Posterior cingulate gyrus (tissue), 11 donors: ENCODE measurements around the gene VEGFB.

Source experiments
- DNase-seq, 10 donors: peaks; one replicate each; pipeline versions ENCODE4 v3.0.0 to v3.0.0-alpha.2; 2020 to 2021; ENCODE audit warnings: mixed read lengths in 3 of 10
- intact Hi-C: fragments of 100-400 bp; cut with DNase I; formaldehyde crosslinking; loops from one replicate; pipeline ENCODE4 v1.15.1; 2023

VEGFB gene

DNA sequence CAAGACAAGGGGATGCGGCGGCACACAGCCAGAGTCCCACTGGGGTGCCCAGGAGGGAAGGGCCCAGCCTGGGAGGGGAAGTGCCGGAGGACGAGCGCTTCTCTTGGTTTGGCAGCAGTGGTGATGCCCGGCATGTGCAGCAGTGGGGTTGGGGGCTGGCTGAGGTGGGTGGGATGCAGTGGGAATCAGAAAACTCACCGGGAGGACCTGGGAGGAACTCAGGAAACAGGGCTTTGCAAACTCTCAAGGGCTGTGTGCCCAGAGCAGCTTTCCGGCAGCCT is 24.9 kb upstream of the VEGFB start:
- intact Hi-C loops = no loop called here
- DNase-seq = no peak

DNA sequence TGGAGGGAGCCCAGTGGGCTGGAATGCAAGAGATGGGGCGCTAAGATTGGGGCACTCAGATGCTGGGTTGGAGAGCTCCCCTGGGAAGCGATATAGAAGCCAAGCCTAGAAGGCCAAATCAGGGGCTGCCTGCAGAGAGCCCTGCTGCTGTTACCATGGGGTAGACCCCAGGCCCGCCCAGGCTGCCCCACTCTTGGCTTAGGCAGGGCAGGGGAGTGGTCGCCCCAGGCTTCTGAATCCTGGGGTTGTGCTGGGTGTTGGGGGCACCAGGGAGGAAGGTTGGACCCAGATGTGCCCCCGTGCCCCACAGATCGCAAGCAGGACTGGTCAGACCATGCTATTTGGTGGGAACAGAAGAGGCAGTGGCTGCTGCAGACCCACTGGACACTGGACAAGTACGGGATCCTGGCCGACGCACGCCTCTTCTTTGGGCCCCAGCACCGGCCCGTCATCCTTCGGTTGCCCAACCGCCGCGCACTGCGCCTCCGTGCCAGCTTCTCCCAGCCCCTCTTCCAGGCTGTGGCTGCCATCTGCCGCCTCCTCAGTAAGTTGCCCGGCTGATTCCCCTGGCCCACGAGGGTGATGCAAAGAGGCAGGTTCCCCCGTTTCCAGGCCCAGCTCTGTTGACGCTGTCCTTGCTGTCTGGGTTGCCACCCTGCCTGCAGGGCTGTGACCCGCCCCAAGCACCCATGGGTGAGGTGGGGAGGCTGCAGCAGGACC is 23.9 kb upstream of the VEGFB start:
- intact Hi-C loops = no loop called here
- DNase-seq = peak in 2 of 10 donors; percentile 64 to 80

GRCh38 chr11:64211181-64211872 is 23.1 kb upstream of the VEGFB start:
- intact Hi-C loops = no loop called here
- peak in 2 of 10 donors; percentile 70 to 73 for DNase-seq

GRCh38 chr11:64216879-64217278 is 17.5 kb upstream of the VEGFB start:
- intact Hi-C loops = no loop called here
- peak in 1 of 10 donors; percentile 38 for DNase-seq

GRCh38 chr11:64218628-64219353 is 15.6 kb upstream of the VEGFB start:
- intact Hi-C loops = no loop called here
- peak in 1 of 10 donors; percentile 64 for DNase-seq

- intact Hi-C loops = no loop called here
- DNase-seq = no peak
Measured at GRCh38 chr11:64219354-64219684, 15.1 kb upstream of the VEGFB start.

GRCh38 chr11:64219755-64220154 is 14.6 kb upstream of the VEGFB start:
- intact Hi-C loops = no loop called here
- DNase-seq = no peak

DNA sequence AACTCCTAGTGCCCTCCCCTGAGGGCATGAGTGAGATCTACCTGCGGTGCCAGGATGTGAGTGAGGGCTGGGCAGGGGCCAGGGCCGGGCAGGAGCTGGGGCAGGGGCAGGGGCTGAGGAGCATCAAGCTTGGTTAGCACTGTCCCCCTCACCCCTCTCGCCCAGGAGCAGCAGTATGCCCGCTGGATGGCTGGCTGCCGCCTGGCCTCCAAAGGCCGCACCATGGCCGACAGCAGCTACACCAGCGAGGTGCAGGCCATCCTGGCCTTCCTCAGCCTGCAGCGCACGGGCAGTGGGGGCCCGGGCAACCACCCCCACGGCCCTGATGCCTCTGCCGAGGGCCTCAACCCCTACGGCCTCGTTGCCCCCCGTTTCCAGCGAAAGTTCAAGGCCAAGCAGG is 14.1 kb upstream of the VEGFB start:
- intact Hi-C loops = no loop called here
- DNase-seq = no peak

DNA sequence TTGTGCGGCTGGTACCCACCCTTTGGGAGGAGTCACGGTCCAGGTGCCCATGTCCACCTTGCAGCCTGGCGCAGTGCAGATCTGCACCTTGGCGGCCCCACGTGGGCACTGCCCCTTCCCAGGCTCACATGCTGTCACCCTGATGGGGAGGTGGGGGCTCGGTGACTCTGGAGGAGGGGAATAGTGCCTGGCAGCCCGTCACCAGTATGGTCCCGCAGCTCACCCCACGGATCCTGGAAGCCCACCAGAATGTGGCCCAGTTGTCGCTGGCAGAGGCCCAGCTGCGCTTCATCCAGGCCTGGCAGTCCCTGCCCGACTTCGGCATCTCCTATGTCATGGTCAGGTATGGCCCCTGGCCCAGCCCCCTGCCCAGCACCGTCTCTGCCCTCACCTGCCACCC is 13.6 kb upstream of the VEGFB start:
- DNase-seq = no peak
- intact Hi-C loops = no loop called here

GRCh38 chr11:64222651-64223000 is 11.8 kb upstream of the VEGFB start:
- intact Hi-C loops = no loop called here
- DNase-seq = no peak

- no peak for DNase-seq
- intact Hi-C loops = no loop called here
Measured at GRCh38 chr11:64223001-64223651, 11.3 kb upstream of the VEGFB start.

DNA sequence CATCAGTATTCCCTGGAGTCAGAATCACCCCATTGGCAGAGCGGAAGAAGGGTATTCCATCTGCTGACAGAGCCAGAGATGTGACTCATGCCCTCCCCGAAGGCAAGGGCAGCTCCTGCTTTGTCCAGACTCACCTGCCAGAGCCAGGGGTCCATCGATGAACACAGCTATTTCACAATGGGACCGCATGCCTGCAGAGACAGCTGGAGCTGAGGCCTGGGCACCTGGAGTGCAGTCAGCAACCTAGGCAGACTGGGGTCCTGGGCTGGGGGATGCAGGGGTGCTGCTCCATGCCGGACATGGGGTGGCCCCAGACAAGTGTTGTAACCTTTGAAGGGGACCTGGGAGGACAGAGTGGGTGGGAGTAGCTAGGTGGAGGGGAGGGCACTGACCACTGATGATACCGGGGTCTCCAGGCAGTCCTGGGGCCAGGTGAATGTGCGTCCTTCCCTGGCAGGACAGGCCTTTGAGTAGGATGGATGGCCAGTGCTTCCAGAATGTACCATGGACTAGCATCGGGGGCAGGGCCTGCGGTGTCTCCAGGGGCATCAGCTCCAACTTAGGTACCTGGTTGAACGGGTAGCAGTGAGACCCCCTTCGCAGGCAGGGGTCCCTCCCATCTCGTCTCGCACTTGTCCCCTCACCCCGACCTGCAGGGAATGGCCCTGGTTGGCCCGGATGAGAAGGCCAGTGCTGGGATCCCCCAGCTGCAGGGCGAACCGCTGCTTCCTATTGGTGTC is 10.1 kb upstream of the VEGFB start:
- no peak for DNase-seq
- intact Hi-C loops = no loop called here

DNA sequence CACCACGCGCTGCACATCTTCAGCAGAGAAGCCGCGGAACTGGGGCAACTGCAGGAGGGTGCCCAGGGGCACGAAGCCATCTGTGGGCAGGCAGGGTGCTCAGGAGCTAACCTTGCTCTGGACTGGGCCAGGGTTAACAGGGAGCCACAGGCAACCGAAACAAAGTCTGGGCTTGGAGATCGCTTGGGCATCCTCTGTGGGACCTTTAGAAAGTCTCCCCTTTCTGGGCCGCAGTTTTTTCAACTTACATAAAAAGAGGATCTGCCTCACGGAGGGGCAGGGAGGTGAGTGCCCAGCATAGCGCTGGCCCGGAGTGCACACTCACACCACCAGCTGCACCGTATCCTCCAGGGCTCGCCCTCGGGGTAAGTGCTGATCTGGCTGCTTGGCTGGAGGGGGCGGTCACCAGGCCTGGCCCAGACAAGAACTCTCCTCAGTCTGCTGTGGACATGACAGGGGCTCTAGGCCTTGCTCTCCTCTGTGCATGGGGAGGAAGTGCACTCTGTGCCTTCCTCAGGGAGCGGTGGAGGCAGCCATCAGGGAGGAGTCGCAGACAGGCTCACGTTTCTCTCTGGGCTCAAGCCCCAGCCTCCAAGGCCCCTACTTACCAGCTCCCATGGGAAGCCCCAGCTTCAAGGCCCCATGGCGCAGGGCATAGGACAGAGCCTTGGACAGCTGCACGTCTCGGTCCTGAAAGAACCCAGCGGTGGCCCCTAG is 9.3 kb upstream of the VEGFB start:
- no peak for DNase-seq
- intact Hi-C loops = no loop called here

DNA sequence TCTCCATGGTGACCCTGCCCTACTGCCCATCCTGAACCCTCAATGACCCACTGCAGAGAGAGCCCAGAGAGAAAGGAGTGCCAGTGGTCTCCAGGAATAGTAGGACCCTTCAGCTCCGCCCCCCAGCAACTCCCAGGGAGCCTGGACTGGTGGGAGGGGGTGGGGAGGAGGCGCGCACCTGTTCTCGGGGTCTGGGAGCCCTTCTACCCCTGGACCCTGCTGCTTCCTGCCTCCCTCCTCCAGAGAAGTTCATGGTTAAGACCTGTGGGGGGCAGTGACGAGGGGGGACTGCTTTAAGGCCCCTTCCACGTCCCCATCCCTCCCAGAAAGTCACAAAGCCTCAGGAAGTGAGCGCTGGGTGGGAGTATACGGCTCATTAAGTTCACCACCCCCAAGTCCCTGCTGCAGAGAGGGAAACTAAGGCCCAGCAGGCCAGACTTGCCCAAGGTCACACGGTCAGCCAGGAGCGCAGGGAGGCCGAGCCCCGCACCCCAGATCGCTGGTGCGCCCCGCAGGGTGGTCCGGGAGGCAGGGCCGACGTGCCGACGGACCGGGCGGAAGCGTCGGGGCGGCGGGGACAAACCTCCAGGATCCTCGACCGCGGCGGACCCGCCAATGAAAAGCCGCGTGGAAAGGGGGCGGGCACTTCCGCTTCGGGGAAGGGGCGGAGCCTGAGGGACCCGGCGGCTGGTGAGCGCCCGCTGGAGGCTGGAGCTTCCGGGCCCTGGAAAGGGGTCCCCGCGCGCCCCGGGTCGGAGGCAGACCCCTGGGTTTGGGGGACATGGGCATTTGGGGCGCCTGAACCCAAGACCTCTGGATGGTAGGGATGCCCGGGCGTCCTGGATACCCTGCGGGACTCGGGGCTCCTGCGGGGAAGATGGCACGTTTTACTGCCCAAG is 8.5 kb upstream of the VEGFB start, which contains the start of the genes NUDT22 and TRPT1:
Gene NUDT22, plus strand, starts transcription at position 667 of the 899 bp plus-strand sequence. CDS start 379 bp downstream, outside the sequence.
Gene TRPT1, minus strand, starts transcription at position 579 of the 899 bp plus-strand sequence. Its CDS starts 326 bp downstream, at position 253.
- intact Hi-C loops = no loop called here
- DNase-seq = peak; percentile 87 to 99 (median 93)

DNA sequence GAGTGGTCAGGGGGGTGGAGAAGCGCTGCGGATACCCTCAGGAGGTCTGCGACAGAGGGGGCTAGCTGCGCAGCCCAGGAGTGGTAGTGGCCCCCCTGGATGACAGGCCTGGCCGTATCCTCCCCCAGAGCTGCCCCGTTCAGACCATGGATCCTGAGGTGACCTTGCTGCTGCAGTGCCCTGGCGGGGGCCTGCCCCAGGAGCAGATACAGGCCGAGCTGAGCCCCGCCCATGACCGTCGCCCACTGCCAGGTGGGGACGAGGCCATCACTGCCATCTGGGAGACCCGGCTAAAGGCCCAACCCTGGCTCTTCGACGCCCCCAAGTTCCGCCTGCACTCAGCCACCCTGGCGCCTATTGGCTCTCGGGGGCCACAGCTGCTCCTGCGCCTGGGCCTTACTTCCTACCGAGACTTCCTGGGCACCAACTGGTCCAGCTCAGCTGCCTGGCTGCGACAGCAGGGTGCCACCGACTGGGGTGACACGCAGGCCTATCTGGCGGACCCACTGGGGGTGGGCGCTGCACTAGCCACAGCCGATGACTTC is 7.8 kb upstream of the VEGFB start:
- intact Hi-C loops = no loop called here
- DNase-seq = peak in 4 of 10 donors; percentile 31 to 92 (median 66)

GRCh38 chr11:64227405-64227956 is 6.9 kb upstream of the VEGFB start:
- DNase-seq = no peak
- intact Hi-C loops = no loop called here

GRCh38 chr11:64229090-64229743 is 5.2 kb upstream of the VEGFB start:
- intact Hi-C loops = no loop called here
- DNase-seq = no peak

DNA sequence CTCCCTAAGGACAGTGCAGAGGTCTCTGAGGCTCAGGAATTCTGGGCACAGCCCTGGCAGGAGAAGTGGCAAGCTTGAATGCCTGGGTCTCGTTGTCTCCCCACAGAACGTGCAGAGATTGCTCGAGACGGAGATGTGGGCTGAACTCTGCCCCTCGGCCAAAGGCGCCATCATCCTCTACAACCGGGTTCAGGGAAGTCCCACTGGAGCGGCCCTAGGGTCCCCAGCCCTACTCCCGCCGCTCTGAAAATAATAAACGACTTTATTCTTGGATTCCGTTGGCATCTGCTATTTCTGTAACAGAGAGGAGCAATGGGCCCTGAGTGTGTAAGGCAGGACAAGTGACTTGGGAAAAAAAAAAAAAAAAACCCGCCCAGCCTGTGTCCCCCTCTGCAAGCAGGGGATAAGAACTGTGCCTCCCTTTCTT is 4.6 kb upstream of the VEGFB start:
- intact Hi-C loops = loop anchor here (10.0 kb wide), 1 partner anchor 45 kb away; the partner anchor contains the start of gene STIP1
- no peak for DNase-seq
